IMR-90 (cell line): Measurements from ENCODE around the gene COL19A1.

Source experiments
- CEBPB ChIP-seq: IDR thresholded peaks from 2 replicates; pipeline ENCODE4 v1.6.1; 2012; ENCODE audit warnings: low read depth, low read length, improper control_type of control experiment
- CTCF ChIP-seq: conservative IDR thresholded peaks from 2 replicates; pipeline ENCODE4 v1.5.1; 2012; ENCODE audit warnings: mild to moderate bottlenecking, low read depth, low read length, improper control_type of control experiment
- POLR2A ChIP-seq: IDR thresholded peaks from 2 replicates; pipeline ENCODE4 v1.6.1; 2012; ENCODE audit warnings: mild to moderate bottlenecking, low read depth, low read length
- RFX5 ChIP-seq: IDR thresholded peaks from 2 replicates; pipeline ENCODE4 v1.8.0; 2012; ENCODE audit warnings: low read depth, mild to moderate bottlenecking, low read length, moderate library complexity

GRCh38 chr6:70119218-70119835 is 253.0 kb downstream of the COL19A1 start:
- no peak for TF ChIP-seq POLR2A
- TF ChIP-seq CTCF = no peak
- TF ChIP-seq RFX5 = no peak
- no peak for TF ChIP-seq CEBPB
